ENCODE data around the gene C19orf53.
"Not testable (repeated sequence)": the region's sequence is repeated elsewhere in the genome, so short reads cannot be mapped to it uniquely, and the experiment has no call there.

C19orf53 gene

GRCh38 chr19:13751436-13751835, 22.8 kb upstream of the C19orf53 start:
- H3K4me3 ChIP-seq = no peak overlapping the region
- DNase-seq (ENCODE audit: low spot score) = no peak
- no peak for TF ChIP-seq CTCF (IDR thresholded peaks at IDR 0.05)
- H3K27ac ChIP-seq = no peak overlapping the region

GRCh38 chr19:13753622-13754021, 20.6 kb upstream of the C19orf53 start:
- H3K27ac ChIP-seq; DNase-seq (ENCODE audit: low spot score); H3K4me3 ChIP-seq: not testable (repeated sequence)

- Histone ChIP-seq H3K4me3 (no peak overlapping the region), H3K27ac (no peak overlapping the region)
- no peak for DNase-seq (ENCODE audit: low spot score)
- TF ChIP-seq CTCF (IDR thresholded peaks at IDR 0.05) = no peak
Observed at GRCh38 chr19:13756210-13756609, 18.0 kb upstream of the C19orf53 start.

GRCh38 chr19:13757805-13758772, 16.2 kb upstream of the C19orf53 start:
- DNase-seq (ENCODE audit: low spot score) = no peak
- Histone ChIP-seq H3K4me3 (no peak overlapping the region), H3K27ac (no peak overlapping the region)
- no peak for TF ChIP-seq CTCF (IDR thresholded peaks at IDR 0.05)

GRCh38 chr19:13758795-13759194, 15.5 kb upstream of the C19orf53 start:
- no peak for TF ChIP-seq CTCF (IDR thresholded peaks at IDR 0.05)
- no peak for DNase-seq (ENCODE audit: low spot score)
- no peak overlapping the region for H3K27ac ChIP-seq
- no peak overlapping the region for H3K4me3 ChIP-seq

GRCh38 chr19:13761423-13761822, 12.8 kb upstream of the C19orf53 start:
- no peak for TF ChIP-seq CTCF (IDR thresholded peaks at IDR 0.05)
- H3K4me3 ChIP-seq = no peak overlapping the region
- no peak overlapping the region for H3K27ac ChIP-seq
- DNase-seq (ENCODE audit: low spot score) = no peak

- no peak for TF ChIP-seq CTCF (IDR thresholded peaks at IDR 0.05)
- Histone ChIP-seq H3K27ac (no peak overlapping the region), H3K4me3 (no peak overlapping the region)
- no peak for DNase-seq (ENCODE audit: low spot score)
Observed at GRCh38 chr19:13762635-13763235, 11.5 kb upstream of the C19orf53 start.

All from coronary artery (tissue), 2 donors.